Activated T-cell treated with anti-CD3 and anti-CD28 coated beads for 24 hours (primary cell): Measurements from ENCODE around the gene TMEM9.

Experiments used
- DNase-seq: peaks from one replicate; pipeline ENCODE4 v3.0.0-alpha.2; 2020; ENCODE audit warnings: low read depth

Gene TMEM9

DNA sequence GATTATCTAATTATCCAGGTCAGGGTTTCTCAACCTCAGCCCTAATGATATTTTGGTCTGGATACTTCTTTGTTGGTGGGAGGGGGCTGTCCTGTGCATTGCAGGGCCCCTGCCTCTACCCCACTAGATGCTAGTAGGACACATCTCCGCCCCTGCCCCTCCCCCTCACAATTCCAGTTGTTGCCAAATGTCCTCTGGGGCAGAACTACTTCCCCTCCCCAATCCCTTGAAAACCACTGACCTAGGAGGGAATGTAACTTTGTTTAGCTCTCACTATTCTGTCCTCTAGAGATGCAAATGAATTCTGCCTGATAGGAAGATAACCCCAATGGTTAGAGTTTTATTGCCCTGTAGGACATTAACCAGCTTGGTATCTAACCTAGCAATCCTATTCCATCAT lies 50.1 kb downstream of the TMEM9 start:
- DNase-seq = no peak

DNA sequence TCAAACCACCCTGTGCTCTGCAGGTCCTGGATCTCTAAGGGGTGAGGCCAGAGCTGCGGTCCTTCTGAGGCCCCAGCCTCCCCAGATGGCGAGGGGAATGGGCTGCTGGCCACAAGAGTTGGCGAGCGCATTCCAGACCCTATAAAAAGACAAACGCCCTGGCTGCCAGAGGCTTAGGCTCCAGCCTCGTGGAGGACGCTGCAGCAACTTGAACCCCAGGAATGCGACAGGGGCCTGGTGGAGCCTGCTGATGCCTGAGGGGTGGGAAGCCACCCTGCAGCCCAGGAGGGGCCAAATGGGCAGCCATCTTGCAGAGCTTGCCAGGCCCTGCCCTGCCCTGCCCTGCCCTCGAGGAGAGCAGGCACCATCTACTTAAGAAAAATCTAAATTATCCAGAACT lies 50.6 kb downstream of the TMEM9 start:
- no peak for DNase-seq

DNA sequence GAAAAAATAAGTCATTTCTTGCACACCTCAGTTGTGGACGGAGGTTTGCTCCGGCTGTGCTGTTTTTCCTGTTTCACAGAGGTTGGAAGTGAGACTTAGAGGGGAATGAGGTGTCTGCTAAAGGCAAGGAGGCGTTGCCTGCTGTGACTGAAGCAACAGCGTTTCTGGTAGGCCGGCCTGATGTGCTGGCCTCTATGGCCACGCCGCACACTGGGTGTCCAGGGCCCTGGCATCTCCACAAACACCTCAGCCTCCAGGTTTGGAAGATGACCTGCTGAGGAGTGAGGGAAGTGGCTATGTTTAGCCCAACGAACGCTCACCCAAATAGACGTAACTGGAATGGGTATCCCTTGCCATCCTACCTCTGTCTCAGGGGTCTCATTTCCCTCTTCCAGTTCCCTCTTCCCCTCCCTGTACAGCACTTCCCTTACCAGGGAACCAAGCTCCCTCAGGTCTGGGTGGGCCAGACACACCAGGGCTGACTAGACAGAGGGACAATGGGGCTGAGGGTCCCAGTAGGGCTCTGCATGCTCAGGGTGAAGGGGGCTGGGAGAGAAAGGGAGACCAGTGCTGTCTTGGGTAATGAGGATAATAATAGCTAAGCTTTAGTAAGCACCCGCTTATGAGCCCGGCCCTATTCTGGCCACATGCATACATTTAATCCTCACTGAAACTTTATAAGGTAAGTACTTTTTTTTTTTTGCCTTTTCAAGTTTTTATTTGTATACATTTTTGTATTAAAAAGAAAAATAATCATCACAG lies 53.9 kb downstream of the TMEM9 start:
- no peak for DNase-seq

- DNase-seq = no peak
These were observed 55.1 kb downstream of the TMEM9 start for GRCh38 chr1:201098992-201099677.

- DNase-seq = no peak
These were observed 57.1 kb downstream of the TMEM9 start for GRCh38 chr1:201096977-201097856.

DNA sequence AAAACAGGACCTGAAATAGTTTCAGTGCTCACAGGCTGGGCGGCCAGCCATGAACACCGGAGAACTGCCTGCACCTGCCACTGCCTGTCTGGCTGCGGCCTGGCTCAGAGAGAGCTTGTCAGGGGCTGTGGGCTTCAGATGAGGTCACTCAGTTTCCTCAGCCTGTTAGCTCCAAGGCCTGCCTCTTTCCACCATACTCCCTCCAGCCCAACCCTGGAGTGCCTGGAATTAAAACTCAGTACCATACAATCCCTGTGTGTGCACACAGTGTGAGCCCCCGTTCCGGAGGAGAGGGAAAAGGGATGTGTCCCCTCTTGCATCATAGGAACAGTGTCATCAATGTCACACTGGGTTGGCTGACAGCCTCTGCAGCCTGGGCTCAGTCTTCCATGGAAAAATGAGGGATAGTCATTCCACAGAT lies 58.2 kb downstream of the TMEM9 start:
- no peak for DNase-seq

DNA sequence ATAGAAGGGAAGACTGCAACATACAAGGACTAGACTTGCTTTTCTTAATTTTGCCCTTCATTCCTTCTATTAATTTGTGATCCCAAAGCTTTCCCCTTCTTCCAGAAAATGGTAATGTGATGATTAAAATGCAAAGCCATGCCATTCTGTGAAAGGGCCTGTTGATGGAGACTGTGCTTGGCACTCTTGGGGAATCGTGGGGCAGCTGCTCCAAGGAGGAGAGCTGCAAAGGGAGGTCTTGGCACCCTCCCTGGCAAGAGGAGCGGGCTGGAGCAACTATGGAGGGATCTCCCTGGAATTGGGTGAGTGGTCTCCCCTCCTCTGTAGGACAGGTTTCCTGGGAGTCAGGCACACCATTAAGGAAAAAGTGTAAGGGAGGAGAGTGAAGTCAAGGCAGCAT lies 58.7 kb downstream of the TMEM9 start:
- DNase-seq = no peak

- DNase-seq = no peak
These were observed 59.4 kb downstream of the TMEM9 start for GRCh38 chr1:201094832-201095231.

DNA sequence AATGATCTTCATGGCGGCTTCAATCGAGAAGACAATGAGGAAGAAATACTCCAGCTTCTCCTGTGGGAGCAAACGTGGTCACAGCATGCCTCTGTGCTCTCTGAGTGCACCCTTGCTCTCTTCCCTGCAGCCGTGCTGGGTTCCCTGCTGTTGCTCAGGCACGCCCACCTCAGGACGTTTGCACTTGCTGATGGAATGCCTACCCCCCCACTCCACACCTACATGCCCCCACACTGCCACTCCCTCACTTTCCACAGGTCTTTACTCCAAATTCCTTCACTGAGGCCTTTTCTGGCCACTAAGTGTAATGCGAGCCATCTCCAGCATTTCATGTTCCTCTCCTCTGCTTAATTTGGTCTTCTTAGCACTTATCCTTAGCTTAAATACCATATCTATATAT lies 60.3 kb downstream of the TMEM9 start:
- no peak for DNase-seq

GRCh38 chr1:201093561-201093960 lies 60.7 kb downstream of the TMEM9 start:
- no peak for DNase-seq

GRCh38 chr1:201092738-201093137 lies 61.5 kb downstream of the TMEM9 start:
- no peak for DNase-seq

GRCh38 chr1:201091256-201091655 lies 63.0 kb downstream of the TMEM9 start:
- DNase-seq = no peak

GRCh38 chr1:201090541-201090940 lies 63.7 kb downstream of the TMEM9 start:
- no peak for DNase-seq

GRCh38 chr1:201089596-201089995 lies 64.7 kb downstream of the TMEM9 start:
- no peak for DNase-seq

- DNase-seq = no peak
These were observed 65.3 kb downstream of the TMEM9 start for GRCh38 chr1:201088901-201089525.

DNA sequence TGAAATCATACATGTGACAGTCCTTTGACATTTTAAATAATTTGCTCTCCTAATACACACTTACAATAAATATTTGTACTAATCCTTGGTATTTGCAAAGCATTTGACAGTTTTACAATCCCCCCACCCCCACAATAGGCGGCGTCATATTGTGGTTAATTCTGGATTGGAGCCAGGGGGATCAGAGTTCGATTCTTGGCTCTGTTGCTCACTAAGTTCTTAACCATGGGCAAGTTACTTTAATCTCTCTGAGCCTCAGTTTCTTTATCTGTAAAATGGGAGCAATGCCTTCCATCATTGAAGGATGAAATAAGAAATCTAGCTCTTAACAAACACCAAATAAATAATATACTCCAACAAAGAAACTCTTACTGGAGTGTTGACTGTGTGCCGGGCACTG lies 65.9 kb downstream of the TMEM9 start:
- no peak for DNase-seq

DNA sequence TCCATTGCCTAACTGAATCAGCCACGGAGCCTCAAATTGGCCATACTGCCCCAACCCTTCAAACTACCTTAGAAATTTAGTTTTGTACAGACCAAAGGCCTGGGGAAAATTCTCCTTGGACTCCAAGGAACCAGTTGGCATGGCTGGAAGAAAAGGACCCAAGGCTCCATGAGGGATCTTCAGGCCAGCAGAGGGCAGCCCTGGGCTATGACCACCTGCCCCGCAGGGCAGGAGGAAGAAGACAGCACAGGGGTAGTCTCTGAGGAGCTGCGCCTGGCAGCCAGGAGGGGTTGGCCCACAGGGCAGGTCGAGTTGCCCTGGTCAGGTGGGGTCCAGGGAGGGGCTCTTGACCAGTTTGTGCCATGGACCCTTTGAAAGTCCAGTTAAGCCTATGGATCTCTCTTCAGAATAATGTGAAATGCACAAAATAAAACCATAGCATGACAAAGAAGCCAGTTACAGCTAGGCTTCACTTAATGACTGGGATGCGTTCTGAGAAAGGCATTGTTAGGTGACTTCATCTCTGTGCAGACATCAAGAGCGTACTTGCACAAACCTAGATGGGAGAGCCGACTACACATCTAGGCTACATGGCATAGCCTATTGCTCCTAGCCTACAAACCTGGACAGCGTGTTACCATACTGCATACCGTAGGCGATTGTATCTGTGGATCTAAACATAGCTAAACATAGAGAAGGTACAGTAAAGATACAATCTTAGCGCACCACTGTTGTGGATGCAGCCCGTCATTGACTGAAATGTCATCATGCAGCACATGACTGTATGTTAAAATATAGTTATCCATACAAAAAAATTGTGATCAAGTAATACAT lies 68.2 kb downstream of the TMEM9 start:
- no peak for DNase-seq
